Thyroid gland (tissue), 4 donors: ENCODE measurements around the gene CACNA1E.

Source experiments
- POLR2A ChIP-seq, 2 donors: fragments of 450-650 bp; IDR thresholded peaks; one replicate each; pipeline ENCODE4 v1.6.1; 2017; ENCODE audit warnings: antibody characterized with exemption in 2 of 2, mild to moderate bottlenecking in 2 of 2, moderate library complexity in 1 of 2
- TF ChIP-seq, protein P1 (sequence below), 6 experiments: fragments of 200-600 bp in 3 of 6; fragments of 450-650 bp in 3 of 6; sonication (generic) in 3 of 6; IDR thresholded peaks; one replicate each; pipeline ENCODE4 v1.5.1; 2016 to 2019; ENCODE audit warnings: antibody characterized with exemption in 6 of 6, mild to moderate bottlenecking in 2 of 6, inconsistent platforms in 1 of 6, moderate library complexity in 1 of 6

DNA sequence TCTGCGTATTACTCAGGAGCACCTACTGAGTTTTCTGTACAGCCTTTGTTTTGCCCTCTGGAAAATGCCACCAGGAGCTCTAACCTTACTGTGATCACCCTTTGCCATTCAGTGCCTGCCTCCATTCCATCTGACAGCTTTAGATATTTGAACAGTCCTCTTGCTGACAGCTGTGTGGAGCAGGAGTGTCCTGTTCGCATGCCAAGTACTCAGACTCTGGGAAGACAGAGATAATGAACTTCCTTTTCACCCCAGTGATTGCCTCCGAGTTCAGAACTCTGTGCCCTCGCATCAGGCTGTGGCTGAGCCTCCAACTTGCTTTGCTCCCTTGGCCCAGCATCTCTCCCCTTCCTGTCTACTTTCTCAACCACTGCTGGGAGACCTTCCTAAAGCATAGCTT, 74.0 kb downstream of the CACNA1E start:
- TF ChIP-seq, protein P1, sequence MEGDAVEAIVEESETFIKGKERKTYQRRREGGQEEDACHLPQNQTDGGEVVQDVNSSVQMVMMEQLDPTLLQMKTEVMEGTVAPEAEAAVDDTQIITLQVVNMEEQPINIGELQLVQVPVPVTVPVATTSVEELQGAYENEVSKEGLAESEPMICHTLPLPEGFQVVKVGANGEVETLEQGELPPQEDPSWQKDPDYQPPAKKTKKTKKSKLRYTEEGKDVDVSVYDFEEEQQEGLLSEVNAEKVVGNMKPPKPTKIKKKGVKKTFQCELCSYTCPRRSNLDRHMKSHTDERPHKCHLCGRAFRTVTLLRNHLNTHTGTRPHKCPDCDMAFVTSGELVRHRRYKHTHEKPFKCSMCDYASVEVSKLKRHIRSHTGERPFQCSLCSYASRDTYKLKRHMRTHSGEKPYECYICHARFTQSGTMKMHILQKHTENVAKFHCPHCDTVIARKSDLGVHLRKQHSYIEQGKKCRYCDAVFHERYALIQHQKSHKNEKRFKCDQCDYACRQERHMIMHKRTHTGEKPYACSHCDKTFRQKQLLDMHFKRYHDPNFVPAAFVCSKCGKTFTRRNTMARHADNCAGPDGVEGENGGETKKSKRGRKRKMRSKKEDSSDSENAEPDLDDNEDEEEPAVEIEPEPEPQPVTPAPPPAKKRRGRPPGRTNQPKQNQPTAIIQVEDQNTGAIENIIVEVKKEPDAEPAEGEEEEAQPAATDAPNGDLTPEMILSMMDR (IDR thresholded peaks at IDR 0.05), result no peak
- no peak for TF ChIP-seq POLR2A (IDR thresholded peaks at IDR 0.05)
